NCI-H2107 treated with DMSO at 0.1 percent for 48 hours (cell line): ENCODE measurements around the gene ATP2A2.

ENCODE experiments used
- DNase-seq: peaks from one replicate; lab custom pipeline; 2025; ENCODE audit not compliant: unreplicated experiment; lab: John Stamatoyannopoulos, UW

Gene ATP2A2

DNA sequence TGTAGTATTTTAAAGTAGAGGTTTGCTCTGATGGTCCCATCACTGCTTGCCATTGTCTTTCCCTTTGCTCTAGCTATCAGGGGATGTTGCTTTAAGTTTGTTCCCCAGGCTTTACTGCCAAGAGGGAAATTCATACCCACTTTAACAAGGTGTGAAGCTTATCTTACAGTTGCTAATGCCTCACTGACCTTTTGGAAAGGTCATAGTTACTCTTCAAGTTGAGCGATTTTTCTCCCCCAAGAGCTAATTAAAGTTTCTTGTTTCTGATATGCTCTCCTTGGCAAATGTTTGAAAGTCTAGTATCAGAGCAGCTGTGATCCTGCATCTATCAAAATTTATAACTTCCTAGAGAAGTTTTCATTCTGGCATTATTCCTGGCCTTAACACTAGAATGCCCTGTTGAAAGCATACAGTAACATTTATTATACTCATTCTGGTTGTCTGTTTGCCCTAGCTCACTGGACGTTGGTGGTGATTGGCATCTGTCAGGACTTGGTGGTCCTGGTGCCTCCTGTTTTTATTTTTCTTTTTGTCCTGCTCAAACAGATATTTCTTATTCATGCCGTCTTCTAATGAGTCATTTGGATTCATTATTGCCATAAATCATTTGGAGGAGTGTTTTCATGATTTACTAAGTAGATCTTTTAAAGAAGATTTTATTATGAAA lies 8.1 kb downstream of the ATP2A2 start:
- no peak for DNase-seq

DNA sequence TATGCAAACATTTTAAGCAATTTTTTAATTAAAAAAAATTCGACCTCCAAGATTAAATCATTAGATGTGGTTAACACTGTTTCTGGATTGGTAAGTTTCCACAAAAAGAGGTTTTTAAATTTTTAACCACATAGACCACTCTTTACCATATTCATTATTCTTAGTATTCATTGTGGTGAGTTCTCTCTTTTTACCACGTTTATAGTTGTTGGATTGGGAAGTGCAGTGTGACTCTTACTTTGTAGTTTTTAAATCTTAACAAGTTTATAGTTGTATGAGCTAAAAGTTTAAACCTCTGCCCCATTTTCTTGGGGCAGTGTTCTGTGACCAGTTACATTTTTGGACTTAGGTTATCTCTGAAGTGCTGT lies 8.6 kb downstream of the ATP2A2 start:
- no peak for DNase-seq

DNA sequence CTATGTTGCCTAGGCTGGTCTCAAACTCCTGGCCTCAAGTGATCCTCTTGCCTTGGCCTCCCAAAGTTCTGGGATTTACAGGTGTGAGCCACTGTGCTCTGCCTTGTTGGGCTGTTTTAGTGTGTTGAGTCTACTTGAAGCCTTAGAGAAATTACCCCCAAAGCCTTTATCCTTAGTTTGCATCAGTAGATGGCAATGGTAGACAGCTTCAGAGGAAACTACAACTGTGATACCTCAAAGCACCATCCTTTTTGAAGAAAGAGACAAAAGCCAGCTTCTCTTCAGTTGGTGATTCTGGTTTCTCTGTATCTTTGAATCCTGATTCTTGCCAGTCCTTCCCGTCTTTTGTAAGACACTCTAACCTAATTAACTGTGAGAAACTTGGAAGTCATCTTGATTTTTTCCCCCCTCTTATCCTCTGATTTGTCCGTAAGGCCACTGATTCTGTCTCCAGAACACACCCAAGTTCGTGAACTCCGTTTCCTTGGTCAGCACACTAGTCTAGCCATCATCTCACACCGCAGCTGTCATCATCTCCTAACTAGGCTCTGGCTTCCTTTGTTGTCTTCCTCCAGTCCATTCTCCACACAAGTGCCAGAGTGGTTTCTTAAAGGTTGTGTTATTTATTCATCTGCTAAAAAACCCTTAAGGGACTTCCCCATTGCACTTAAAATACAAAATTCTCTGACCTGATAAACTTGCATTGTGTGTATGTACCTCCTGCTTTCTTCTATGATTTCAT lies 20.2 kb downstream of the ATP2A2 start:
- no peak for DNase-seq

DNA sequence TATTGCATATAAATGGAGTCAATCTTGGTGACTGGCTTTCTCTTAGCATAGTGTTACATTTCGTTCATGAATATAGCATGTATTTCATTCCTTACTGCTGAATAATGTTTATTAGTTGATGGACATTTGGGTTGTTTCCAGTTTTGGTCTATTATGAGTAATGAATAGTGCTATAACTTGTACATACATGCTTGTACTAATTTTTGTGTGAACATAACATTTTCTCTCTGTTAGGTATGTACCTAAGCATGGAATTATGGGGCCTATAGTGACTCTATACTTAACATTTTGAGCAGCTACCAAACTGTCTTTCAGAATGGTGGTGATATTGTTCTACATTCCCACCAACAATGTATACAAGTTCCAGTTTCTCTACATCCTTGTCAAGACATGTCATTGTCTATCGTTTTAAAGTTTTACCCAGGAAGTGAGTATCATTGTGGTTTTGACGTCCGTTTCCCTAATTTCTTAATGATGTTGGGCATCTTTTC lies 23.1 kb downstream of the ATP2A2 start:
- DNase-seq, result no peak

DNA sequence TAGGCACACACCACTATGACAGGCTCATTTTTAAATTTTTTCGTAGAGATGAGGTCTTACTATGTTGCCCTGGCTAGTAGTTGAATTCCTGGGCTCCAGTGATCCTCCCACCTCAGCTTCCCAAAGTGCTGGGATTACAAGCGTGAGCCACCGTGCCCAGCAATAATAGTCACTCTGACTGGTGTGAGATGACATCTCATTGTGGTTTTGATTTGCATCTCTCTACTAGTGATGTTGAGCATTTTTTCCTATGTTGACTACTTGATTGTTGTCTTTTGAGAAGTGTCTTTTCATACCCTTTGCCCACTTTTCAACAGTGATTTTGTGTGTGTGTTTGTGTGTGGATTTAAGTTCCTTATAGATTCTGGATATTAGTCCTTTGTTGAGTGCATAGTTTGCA lies 26.3 kb downstream of the ATP2A2 start:
- no peak for DNase-seq

DNA sequence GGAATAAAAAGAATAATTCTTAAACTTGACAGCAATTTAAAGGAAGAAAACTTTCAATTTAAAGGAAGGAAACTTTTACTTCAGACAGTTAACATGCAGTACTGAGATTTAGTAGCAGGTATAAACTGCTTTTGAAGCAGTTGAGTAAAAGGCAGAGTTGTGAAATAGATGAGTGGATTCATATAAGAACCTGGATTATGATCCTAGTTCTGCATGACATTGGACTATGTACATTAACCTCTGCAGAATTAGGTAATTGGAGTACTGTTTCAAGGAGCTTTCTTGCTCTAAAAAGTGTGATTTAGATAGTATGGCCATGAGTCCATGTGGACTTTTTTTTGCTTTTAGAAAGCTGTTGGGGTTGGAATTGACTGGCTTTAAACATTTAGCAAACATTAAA lies 29.7 kb downstream of the ATP2A2 start:
- DNase-seq, result no peak

DNA sequence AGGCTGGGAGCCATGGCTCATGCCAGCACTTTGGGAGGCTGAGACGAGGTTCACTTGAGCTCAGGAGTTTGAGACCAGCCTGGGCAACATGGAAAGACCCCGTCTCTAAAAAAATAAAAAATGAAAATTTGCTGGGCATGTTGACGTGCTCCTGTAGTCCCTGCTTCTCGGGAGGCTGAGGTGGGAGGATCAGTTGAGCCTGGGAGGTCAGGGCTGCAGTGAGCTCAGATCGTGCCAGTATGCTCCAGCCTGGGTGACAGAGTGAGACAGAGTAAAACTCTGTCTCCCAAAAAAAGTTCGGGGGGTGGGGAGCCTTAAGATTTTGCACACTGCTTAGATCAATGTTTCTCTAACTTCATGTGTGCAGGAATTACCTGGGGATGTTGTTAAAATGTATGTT lies 30.9 kb downstream of the ATP2A2 start:
- no peak for DNase-seq

DNA sequence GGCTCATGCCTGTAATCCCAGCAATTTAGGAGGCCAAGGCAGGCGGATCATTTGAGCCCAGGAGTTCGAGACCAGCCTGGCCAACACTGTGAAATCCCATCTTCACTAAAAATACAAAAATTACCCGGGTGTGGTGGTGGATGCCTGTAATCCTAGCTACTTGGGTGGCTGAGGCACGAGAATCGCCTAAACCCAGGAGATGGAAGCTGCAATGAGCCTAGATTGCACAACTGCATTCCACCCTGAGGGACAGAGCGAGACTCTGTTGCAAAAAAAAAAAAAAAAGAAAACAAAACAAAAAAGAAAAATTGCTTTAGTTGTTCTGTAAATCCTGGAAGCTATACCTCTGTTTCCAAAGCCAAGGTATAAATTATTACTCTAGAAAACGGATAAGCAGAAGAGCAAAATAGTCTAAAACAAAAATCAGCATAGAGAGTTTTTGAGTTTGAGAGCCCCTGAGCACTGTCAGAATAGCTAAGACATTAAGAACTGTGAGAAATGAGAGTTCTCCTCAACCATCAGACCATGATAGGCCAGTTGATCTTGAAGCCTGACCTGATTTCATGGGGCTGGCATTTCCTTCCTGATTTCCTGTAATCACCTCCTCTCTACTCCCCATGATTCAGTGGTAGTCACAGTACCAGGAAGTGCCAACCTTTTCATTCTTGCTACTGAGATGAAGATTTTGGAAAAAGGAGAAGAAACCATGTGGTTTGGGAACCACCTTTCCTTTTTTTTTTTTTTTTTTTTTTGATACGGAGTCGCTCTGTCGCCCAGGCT lies 31.7 kb downstream of the ATP2A2 start:
- DNase-seq, result no peak

DNA sequence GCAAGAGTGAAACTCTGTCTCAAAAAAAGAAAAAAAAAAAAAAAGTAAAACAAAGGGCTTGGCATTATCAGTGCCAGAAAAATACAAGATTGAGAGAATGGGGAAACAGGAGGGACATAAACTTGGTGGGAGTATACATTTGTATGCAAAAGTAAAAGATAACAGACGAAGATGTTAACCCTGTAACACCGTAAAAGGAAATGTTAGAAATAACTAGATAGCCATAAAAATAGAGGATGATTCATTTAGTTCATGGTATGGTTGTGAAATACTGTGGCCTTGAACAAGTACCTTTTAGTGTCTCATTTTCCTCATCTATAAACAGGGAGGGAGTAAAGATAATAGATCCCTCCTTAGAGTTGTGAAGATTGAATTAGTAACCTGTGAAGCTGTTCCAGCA lies 33.3 kb downstream of the ATP2A2 start:
- DNase-seq, result no peak

DNA sequence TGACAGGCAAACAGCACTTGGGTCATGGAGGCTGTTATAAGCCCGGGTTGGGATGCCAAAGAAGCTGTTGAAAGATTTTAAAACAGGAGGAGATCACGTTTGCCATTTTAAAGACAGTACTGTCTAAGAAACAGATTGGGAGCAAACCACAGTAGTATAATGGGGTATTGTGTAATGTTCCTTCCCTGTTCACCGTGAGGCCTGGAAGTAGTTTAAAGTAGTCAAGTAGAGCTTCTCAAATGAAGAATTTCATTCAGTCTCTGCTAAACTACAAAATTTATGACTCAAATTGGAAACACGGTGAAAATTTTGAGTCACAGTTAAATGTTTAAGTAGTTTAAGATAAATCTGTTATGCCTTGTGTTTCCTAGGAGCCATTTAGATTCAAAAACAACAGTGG lies 35.8 kb downstream of the ATP2A2 start:
- no peak for DNase-seq

DNA sequence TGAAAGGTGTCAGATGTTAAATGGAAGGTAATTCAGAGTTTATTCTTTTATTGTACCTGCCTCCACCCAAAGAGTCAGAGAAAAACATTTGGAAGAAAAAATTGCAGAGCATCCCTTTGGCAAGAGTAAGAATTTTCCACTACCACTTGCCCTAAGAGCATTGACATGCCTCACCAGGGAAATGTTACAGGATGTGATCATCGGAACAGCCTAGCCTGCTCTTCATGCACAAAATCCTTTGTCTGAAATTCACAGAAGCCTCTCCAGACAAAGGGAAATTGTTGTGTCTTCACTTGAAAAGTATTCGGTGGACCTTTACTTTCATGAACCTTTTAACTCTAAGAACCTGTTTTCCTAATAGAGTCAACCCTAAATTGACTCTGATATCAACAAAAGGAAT lies 36.9 kb downstream of the ATP2A2 start:
- no peak for DNase-seq

DNA sequence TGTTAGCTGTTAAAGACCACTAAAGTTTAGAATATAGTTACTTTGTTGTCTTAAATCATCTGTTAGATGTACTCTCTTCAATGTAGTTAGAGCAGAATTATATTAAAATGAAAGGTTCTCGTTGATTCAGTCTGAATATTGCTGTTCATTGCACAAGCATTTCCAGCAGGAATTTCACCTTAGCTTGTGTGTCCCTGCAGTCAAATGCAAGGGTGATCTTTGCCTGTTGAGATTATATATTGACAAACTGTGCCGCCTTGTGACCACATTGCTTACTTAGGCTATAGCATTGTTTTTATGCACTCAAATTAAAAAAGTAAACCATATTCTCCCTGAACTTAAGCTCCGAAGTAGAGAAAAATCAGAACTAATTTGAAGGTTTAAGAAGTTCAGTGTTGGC lies 39.5 kb downstream of the ATP2A2 start:
- no peak for DNase-seq

DNA sequence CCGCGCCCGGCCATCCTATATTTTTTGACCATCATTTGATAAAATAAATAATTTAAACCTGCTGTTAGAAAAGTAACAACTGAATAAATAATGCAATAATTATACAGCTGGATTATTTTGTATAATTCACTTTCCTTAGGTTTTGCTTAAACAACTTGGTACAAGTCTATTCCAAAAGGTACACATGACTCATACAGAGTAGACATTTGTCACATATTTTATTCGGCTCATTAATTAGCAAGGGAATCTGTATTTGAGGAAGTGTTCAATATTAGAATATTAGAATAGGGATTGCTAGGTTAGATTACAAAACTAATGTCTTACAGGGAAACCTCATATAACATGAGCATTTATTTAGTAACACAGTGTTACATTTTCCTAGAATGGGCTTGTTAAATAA lies 48.7 kb downstream of the ATP2A2 start:
- DNase-seq, result no peak

DNA sequence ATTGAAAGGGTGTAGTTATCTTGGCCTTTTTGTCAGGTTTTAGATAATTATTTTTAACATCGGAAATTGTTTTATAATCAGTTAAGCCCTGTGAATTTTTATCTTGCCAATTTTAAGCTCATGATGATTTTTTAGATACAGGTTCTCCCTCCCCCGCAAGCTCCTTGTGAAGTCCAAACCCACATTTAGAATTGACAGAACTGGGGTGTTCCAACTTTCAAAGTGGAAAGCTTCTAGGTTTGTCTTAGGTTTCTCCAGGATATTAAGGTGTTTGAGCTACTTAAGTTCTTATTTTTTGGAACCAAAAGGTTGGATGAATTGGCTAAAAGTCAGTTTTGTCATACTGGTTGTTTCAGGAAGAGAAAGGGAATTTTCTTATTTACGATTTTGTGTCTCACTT lies 49.1 kb downstream of the ATP2A2 start:
- DNase-seq, result no peak

DNA sequence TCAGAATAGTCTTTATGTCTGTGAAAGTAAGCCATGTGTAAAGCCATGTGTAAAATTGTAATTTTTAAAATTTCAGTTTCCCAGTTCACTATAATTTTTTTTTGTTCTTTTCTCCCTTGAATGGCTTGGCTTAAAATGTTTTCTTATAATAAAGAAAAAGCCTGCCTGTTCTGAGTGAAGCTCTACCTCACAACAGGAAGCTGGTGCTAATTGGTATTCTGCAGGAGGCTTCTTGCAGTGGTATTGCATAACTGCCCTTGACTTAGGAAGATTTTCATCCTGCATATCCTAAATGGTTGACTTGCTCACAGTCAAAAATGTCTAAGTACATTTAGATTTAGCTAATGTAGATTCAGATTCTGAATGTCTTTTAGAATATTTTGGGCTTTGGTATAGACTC lies 49.5 kb downstream of the ATP2A2 start:
- DNase-seq, result peak; percentile 18

DNA sequence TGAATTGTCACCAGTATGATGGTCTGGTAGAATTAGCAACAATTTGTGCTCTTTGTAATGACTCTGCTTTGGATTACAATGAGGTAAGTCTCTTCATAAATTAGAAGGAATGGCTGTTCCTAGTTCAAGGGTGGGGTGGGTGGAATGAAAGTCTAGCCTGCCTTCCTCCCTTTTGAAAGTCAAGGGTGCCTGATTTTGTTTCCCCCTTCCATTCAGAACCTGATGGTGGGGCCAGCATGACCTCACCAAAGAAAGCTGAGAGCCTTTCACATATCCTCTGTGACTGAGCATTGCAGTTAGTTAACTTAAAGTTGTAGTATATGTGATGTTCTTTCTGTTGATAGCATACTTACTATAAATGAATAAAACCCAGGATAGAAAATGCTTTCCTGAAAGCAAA lies 52.2 kb downstream of the ATP2A2 start:
- DNase-seq, result no peak

DNA sequence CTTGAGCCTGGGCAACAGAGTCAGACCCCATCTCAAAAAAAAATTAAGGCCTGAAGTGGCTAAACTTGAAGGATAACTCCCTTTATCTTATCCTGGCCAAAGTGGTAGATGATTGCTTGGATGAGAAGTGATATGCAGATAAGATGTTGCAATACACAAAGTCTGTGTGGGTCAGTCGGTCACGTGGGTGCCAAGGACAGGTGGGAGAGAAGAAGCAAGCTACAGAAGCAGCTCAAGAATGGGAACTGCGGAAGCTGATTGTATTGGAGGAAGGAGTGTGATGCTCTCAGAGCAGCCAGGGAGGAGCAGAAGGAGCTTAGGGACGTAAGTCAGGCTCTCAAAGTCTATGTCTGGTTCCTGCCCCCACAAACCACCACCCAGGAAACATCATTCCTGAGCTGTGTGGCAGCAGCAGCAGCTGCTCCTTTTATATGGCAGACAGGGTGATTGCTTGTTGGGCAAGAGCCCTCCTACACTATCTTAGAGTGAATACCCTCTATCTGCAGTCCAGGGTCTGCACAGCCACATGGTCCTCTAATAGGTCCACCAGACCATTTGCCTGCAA lies 54.5 kb downstream of the ATP2A2 start:
- DNase-seq, result no peak

DNA sequence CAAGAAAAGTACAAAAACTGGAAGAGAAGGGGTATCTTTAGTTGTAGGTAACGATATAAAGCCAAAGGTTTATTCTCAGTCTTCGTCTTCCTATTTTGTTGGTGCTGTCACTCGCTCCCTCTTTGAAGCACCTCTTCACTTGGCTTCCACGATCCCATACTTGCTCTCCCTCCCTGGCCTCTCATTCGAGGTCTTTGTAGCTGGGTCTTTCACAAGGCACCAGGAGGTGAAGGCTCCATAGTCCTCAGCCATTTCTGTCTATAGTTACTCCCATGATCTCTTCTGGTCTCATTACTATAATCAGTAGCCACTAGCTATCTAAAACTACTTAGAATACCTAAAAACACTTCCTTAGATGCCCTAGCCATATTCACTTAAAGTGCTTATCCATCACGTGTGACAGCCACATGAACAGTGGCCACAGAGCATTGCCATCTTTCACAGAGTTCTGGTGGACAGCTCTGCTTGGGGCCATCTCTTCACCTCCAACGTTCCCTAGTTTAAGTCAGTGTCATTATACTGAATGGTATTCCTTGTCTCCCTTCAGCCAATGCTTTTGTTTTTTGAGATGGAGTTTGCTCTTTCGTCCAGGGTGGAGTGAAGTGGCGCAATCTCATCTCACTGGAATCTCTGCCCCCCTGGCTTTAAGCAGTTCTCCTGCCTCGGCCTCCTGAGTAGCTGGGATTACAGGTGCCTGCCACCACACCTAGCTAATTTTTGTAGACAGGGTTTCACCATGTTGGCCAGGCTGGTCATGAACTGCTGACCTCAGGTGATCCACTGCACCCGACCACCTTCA lies 57.1 kb downstream of the ATP2A2 start:
- no peak for DNase-seq

DNA sequence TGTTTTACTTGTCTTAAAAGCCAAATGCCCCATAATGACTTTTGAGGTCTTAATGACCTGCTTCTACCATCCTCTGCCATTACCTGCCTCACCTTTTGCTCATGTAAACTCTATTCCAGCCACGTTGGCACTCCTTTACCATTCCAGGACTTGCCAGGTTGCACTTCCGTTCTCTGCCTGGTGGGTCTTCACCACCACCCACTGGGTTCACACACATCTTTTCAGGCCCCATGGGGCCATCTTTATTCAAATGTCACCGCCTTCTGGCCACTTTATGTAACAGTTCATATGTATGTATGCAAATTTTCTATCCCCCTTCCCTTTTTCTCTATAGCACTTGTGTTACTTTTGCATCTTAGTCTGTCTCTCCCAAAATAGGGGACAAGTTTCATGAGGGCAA lies 57.7 kb downstream of the ATP2A2 start:
- DNase-seq, result no peak

DNA sequence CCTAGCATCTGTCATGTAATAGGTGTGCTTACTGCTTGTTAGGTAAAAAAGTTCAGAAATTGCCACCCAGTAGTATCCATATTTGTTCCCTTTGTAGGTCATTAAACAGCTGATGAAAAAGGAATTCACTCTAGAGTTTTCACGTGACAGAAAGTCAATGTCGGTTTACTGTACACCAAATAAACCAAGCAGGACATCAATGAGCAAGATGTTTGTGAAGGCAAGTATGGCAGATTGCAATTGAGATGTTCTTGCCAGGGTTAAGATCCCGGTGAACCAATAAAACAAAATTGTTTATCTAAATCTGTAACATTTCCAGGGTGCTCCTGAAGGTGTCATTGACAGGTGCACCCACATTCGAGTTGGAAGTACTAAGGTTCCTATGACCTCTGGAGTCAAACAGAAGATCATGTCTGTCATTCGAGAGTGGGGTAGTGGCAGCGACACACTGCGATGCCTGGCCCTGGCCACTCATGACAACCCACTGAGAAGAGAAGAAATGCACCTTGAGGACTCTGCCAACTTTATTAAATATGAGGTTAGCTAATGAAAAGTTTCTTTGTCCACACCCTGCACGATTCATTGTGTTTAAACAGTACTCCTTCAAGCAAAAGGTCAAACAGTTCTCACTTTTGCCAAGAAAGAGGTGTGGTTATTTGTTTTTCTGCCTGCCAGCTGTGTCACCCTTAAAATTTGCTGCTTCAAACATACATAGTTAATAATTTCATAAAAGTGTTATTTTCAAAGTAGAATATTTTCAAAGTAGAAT lies 58.3 kb downstream of the ATP2A2 start:
- no peak for DNase-seq
